Vagina (tissue), 2 donors: ENCODE results near the gene EVPL.

Source experiments
- POLR2A ChIP-seq, 2 donors: fragments of 450-650 bp; IDR thresholded peaks; one replicate each; pipeline ENCODE4 v1.6.1; 2017; ENCODE audit warnings: antibody characterized with exemption in 2 of 2, mild to moderate bottlenecking in 2 of 2, moderate library complexity in 2 of 2
- POLR2AphosphoS5 ChIP-seq, 2 donors: sonication (generic); formaldehyde crosslinking; IDR thresholded peaks; one replicate each; pipeline ENCODE4 v1.9.0; 2017; ENCODE audit warnings: antibody characterized with exemption in 2 of 2, mild to moderate bottlenecking in 2 of 2, low read depth in 1 of 2; ENCODE audit not compliant: insufficient read depth in 1 of 2
- TF ChIP-seq, protein P1 (sequence below), 3 experiments: fragments of 450-650 bp in 2 of 3; fragments of 200-600 bp in 1 of 3; sonication (generic) in 1 of 3; IDR thresholded peaks; one replicate each; pipeline ENCODE4 v1.5.1; 2017 to 2019; ENCODE audit warnings: antibody characterized with exemption in 3 of 3, mild to moderate bottlenecking in 2 of 3, moderate library complexity in 2 of 3

DNA sequence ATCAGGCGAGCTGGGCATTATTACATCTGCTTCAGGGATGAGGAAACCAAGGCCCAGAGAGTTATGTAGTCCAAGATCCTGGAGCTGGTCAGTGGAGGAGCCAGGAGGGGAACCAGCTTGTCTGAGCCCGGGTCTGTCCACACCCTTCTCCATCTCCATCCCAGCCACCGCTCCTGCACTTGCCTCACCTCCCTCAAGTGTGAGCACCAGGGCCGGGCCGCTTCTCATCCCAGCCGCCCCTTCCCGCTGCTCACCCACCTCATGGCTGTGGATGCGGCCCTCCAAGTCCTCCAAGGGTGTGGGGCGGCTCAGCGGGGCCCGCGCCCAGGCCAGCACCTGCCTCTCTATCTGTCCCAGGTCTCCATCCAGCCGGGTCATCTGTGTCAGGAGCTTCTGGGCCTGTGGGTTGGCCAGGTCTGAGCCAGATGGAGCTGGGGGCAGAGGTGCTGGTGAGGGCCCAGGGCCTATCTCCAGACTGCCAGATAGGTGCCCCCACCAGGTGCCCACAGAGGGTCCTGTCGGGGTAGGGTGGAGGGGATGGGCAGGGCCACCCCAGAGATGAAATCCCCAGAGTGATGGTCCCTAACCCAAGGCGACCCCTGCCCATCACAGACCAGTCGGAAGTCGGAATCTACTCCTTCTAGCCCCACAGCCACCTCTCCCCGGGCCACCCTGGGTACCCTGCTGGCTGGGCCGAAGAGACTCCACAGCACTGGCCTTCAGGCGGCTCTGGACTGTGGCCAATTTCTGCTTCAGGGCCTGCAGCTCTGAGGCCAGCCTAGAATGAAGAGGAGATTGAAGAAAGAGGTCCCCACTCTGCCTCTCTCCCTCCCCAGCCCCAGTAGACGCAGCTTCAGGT is 9.4 kb downstream of the EVPL start:
- TF ChIP-seq, protein P1, sequence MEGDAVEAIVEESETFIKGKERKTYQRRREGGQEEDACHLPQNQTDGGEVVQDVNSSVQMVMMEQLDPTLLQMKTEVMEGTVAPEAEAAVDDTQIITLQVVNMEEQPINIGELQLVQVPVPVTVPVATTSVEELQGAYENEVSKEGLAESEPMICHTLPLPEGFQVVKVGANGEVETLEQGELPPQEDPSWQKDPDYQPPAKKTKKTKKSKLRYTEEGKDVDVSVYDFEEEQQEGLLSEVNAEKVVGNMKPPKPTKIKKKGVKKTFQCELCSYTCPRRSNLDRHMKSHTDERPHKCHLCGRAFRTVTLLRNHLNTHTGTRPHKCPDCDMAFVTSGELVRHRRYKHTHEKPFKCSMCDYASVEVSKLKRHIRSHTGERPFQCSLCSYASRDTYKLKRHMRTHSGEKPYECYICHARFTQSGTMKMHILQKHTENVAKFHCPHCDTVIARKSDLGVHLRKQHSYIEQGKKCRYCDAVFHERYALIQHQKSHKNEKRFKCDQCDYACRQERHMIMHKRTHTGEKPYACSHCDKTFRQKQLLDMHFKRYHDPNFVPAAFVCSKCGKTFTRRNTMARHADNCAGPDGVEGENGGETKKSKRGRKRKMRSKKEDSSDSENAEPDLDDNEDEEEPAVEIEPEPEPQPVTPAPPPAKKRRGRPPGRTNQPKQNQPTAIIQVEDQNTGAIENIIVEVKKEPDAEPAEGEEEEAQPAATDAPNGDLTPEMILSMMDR (IDR thresholded peaks at IDR 0.05) = no peak
- no peak for TF ChIP-seq POLR2AphosphoS5 (IDR thresholded peaks at IDR 0.05; ENCODE audit: insufficient read depth in 1 of 2, low read depth in 1 of 2)
- TF ChIP-seq POLR2A (IDR thresholded peaks at IDR 0.05) = no peak
